ENCODE data around the gene GPR62. TPM values are rescaled to one million over a fixed set of nuclear protein-coding genes. Genes with fewer than 3 reads are reported as not detected.

Gene GPR62
- total RNA-seq, result 0.17 TPM in 1 of 2 replicates, not detected in the other

GRCh38 chr3:51955175-51955892 is at the start of gene GPR62:
GPR62 (plus strand) TSS chr3:51955381; CDS start chr3:51955653, 272 bp downstream.

GRCh38 chr3:51941798-51942602 is 13.2 kb upstream of the GPR62 start, which contains the start of the genes PARP3 and RRP9:
PARP3 (plus strand) TSS chr3:51942363; CDS start chr3:51943356, 993 bp downstream.
RRP9 (minus strand) TSS chr3:51941904; CDS start chr3:51941867, 37 bp downstream.

DNA sequence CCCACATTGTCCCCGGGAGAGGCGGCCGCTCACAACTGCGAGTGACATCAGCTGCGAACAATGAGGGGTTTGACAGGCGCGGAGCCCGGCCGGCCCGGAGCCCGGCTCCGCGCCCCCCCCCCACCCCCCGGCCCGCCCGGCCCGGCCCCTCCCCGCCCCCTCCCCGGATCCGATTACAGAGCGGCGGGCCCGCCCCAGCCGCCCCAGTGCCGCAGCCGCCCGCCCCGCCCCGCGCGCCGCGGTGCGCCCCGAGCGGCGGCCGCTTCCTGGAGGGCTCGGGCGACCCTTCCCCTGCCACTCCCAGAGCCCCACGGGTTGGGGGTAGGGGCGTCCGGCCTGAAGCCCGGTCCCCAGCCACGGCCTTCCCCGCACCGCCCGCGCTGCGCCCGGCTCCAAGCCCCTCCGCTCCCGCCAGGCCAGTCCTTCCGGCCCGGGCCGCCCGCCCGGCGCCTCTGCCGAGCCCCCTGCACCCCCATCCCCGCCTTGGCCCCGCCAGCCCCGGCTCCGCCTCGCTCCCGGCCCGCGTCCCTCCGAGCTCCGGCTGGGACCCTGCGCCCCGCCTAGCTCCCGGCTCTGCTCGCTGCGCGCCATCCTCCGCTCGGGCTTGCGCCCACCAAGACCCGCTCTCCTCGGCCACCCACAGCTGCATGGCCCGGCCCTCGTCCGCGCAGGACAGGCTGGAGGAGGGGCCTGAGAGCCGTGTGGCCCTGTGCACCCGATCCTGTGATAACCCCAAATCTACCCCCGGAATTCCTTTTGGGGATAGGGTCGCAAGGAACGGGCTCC is 12.4 kb downstream of the GPR62 start, which contains the start of gene PCBP4:
TSS of gene PCBP4 (minus strand) at position 71 of the 786 bp plus-strand sequence. CDS start 6,214 bp downstream, outside the sequence.

GRCh38 chr3:51974963-51975851 is 20.0 kb downstream of the GPR62 start, which contains the start of gene ABHD14A:
ABHD14A (plus strand) TSS chr3:51975064; CDS start chr3:51975136, 72 bp downstream.

DNA sequence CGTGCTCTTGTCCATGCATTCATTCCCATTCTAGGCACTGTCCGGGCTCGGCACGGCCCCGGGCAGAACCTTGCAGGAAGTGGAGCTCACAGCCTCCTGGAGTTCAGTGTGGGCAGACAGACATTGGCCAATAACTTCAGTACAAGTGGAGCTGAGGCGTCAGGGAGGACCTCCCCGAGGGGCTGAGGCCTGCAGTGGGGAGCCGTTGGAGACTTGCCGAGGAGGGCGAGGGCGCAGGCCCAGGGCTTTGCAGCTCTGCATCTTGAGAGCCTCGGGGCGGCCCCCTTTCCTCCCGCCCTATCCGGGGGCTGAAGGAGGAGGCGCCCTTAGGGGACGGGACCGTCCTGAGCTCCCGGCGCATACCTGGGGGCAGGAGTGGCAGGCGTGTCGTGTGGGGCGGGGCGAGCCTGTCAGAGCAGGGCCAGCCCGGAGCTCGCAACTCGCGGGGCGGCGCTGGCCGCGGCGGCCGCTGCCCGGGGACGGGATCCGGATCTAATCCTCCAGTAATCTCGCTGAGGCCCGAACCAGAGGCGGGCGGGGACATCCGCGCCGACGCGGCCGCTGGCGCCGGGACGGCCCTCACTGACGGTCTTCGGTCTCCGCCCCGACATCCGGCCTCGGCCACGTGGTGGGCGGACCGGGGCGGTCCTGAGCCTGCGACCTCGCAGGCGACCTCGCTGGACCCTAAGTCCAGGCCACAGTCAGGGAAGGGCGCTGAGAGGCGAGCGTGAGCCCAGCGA is 27.8 kb downstream of the GPR62 start, which contains the start of gene ACY1:
TSS of gene ACY1 (plus strand) at position 698 of the 740 bp plus-strand sequence. CDS start 530 bp downstream, outside the sequence.

DNA sequence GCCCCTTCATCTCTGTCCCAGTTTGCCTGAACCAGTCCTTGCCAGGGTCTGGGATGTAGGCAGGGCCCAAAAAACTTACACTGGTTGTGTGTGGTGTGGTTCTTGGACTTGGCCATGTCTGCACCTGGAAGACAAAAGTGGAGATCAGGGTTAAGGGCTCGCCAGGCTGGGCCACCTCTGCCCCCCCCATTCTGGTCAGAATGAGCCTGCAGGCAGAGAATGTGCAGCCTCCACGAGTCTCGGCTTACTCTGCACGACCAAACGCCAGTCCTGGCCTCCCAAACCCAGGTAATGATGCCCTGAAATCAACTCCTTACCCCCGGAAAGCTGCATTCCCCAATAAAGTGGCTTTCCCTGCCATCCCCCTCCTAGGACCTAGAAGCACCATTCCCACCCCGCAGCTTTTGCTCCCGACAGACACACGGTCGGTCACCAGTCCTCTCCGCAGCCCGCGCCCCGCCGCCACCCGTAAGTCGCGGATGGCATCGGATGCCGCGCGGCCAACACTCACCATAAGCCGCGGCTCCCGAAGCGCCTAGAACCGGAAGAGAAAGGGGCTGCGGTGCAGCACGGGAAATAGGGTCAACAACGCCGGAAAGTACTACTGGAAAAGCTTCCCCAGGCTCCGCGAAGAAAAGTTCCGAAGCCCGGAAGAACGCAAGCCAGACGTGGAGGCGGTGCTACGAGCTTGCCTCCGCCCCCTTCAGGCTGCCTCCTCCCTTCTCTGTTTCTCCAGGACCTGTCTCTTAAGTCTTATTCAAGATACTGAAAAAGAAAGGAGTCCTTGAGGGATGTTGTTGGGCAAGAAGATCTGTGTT is 40.4 kb downstream of the GPR62 start, which contains the start of gene RPL29:
TSS of gene RPL29 (minus strand) at position 550 of the 818 bp plus-strand sequence. CDS start at position 116, 434 bp downstream.

Other genes with a start within 250 kb of the GPR62 start
- under 0.01 and 0.43 TPM in 2 replicates for gene GRM2, start 248.3 kb upstream of the GPR62 start, total RNA-seq
- gene IQCF6, start 176.1 kb upstream of the GPR62 start, total RNA-seq, result not detected in 2 replicates
- not detected in 2 replicates for gene IQCF2, start 93.8 kb upstream of the GPR62 start, total RNA-seq
- gene IQCF5, start 79.8 kb upstream of the GPR62 start, total RNA-seq, result not detected in 2 replicates
- gene IQCF1, start 52.0 kb upstream of the GPR62 start, total RNA-seq, result not detected in 2 replicates
- 21.3 and 24.4 TPM in 2 replicates for gene RRP9, start 13.5 kb upstream of the GPR62 start, total RNA-seq
- gene PARP3, start 13.0 kb upstream of the GPR62 start, total RNA-seq, result 13.4 and 14.6 TPM in 2 replicates
- 30.9 and 36.5 TPM in 2 replicates for gene PCBP4, start 12.1 kb downstream of the GPR62 start, total RNA-seq
- gene ABHD14B, start 18.7 kb downstream of the GPR62 start, total RNA-seq, result 52.4 and 73.8 TPM in 2 replicates
- gene ABHD14A, start 19.7 kb downstream of the GPR62 start, total RNA-seq, result 30.2 and 43.5 TPM in 2 replicates
- 45.4 and 56.4 TPM in 2 replicates for gene ACY1, start 28.2 kb downstream of the GPR62 start, total RNA-seq
- gene RPL29, start 40.5 kb downstream of the GPR62 start, total RNA-seq, result 2,355 and 3,402 TPM in 2 replicates
- 7.3 and 10.6 TPM in 2 replicates for gene DUSP7, start 101.2 kb downstream of the GPR62 start, total RNA-seq
- 1.2 and 2.2 TPM in 2 replicates for gene POC1A, start 199.0 kb downstream of the GPR62 start, total RNA-seq
- 24.8 and 26.4 TPM in 2 replicates for gene ALAS1, start 242.8 kb downstream of the GPR62 start, total RNA-seq

All from pericardium fibroblast (primary cell).